Measurements from ENCODE around the gene RPTOR. TPM values are rescaled to one million over a fixed set of nuclear protein-coding genes. Genes with fewer than 3 reads are reported as not detected.

RPTOR gene
- total and polyA plus RNA-seq, 10 of the 15 experiments (the other 5 are each of a cell fraction or from before 2014, with no cell fraction given): 0.18 to 32.1 (median 7.8) TPM

DNA sequence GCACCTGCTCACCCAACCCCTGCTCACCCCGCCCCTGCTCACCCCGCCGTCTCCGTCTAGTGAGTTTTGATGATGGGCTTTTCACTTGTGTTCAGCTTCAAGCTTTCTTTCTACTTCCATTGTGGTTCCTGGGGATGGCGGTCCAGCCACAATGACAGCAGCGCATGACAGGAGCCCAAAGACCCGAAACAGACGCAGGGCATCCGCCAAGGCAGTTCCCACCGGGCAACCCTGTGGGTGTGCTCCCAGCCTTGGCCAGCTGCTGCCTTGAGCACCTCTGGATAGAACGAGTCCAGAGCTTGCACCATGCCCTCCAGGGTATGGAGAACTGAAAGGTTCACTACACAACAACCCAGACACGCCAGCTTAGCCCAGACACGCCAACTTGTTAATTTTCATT lies 354.1 kb downstream of the RPTOR start:
- ChIA-PET RAD21 (ENCODE audit: unreplicated experiment) (interaction anchor here (0.7 to 3.4 kb wide), 8 partner anchors 11 to 471 kb away, joined by 3 to 37 read pairs (median 6); no protein-coding TSS in a partner anchor), CTCF (interaction anchor here (0.8 to 4.3 kb wide), 12 partner anchors 11 to 472 kb away, joined by 3 to 30 read pairs (median 4); no protein-coding TSS in a partner anchor), POLR2A (interaction anchor here (4.2 kb wide), 1 partner anchor 11 kb away, joined by 23 read pairs; no protein-coding TSS in a partner anchor), SMC1A (ENCODE audit: uncharacterized antibody, unreplicated experiment) (interaction anchor here (1.0 to 4.3 kb wide), 6 partner anchors 11 to 471 kb away, joined by 3 to 46 read pairs (median 4); no protein-coding TSS in a partner anchor)
- BruUV-seq (replicated peaks): no TSS peak
- intact Hi-C loops (cut with micrococcal nuclease; ENCODE audit: unreplicated experiment) (loop anchor here (1.0 kb wide), 1 partner anchor 21 kb away; no protein-coding TSS in a partner anchor), in situ Hi-C loops (cut with MboI) (no loop called here)
- no peaks in the 10 kb centered on the region for H3K79me2 ChIP-seq (ENCODE audit: control insufficient read depth, insufficient read depth, low read length)
- FAIRE-seq (no peak), ATAC-seq (no peak), DNase-seq (ENCODE audit: low read depth, low spot score) (no peak)
- H3K4me3 ChIP-seq: no peak overlapping the region
- peaks cover 9 to 15% of the 10 kb centered on the region in 2 experiments for H3K36me3 ChIP-seq (ENCODE audit: control insufficient read depth in 2 of 2, insufficient read depth in 2 of 2, low read length in 1 of 2)
- no peak overlapping the region for H3K4me2 ChIP-seq (ENCODE audit: control insufficient read depth, insufficient read depth)
- H4K20me1 ChIP-seq (ENCODE audit: control insufficient read depth, insufficient read depth): no peaks in the 10 kb centered on the region
- no peak overlapping the region for H3K27ac ChIP-seq (ENCODE audit: control insufficient read depth, insufficient read depth)
- no peaks in the 10 kb centered on the region for H3K9me3 ChIP-seq (replicated peaks; ENCODE audit: control insufficient read depth, insufficient read depth, low read length)
- H2AFZ ChIP-seq (ENCODE audit: control insufficient read depth, low read depth, low read length): no peak overlapping the region
- H3K4me1 ChIP-seq (ENCODE audit: control insufficient read depth, insufficient read depth, low read length): peaks cover 25% of the 10 kb centered on the region
- WGBS (ENCODE audit: insufficient coverage, insufficient replicate concordance, low lambda C conversion rate, missing lambda C conversion rate): 96% methylated on average over 9 of the region's 13 CpGs
- no peaks in the 10 kb centered on the region for H3K27me3 ChIP-seq (replicated peaks in 1 of 2; ENCODE audit: control insufficient read depth in 2 of 2, insufficient read depth in 2 of 2, low read length in 1 of 2)
- no peak overlapping the region for H3K9ac ChIP-seq (ENCODE audit: control insufficient read depth, insufficient read depth, low read length)
- TF ChIP-seq MXI1 (IDR thresholded peaks at IDR 0.05; ENCODE audit: low read depth, low read length) (no peak), ZBED1 (IDR thresholded peaks at IDR 0.05; ENCODE audit: borderline replicate concordance) (no peak), NFYB (IDR thresholded peaks at IDR 0.05; ENCODE audit: insufficient read depth, low read depth, low read length) (no peak), SMARCA5 (IDR thresholded peaks at IDR 0.05) (no peak), NR2F1 (conservative IDR thresholded peaks at IDR 0.05) (no peak), RBBP5 (conservative IDR thresholded peaks at IDR 0.05) (no peak), HDAC2 (IDR thresholded peaks at IDR 0.05) (no peak), SIN3A (IDR thresholded peaks at IDR 0.05; ENCODE audit: low read depth, low read length) (no peak), HDAC6 (IDR thresholded peaks at IDR 0.05; ENCODE audit: unreplicated experiment) (no peak), MYC (IDR thresholded peaks at IDR 0.05; ENCODE audit: insufficient read depth, insufficient read length, insufficient replicate concordance, low read length, severe bottlenecking) (no peak)
- TF ChIP-seq, protein P1, sequence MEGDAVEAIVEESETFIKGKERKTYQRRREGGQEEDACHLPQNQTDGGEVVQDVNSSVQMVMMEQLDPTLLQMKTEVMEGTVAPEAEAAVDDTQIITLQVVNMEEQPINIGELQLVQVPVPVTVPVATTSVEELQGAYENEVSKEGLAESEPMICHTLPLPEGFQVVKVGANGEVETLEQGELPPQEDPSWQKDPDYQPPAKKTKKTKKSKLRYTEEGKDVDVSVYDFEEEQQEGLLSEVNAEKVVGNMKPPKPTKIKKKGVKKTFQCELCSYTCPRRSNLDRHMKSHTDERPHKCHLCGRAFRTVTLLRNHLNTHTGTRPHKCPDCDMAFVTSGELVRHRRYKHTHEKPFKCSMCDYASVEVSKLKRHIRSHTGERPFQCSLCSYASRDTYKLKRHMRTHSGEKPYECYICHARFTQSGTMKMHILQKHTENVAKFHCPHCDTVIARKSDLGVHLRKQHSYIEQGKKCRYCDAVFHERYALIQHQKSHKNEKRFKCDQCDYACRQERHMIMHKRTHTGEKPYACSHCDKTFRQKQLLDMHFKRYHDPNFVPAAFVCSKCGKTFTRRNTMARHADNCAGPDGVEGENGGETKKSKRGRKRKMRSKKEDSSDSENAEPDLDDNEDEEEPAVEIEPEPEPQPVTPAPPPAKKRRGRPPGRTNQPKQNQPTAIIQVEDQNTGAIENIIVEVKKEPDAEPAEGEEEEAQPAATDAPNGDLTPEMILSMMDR (IDR thresholded peaks at IDR 0.05 in 2 of 3, conservative IDR thresholded peaks at IDR 0.05 in 1 of 3; ENCODE audit: control insufficient read depth in 2 of 3, extremely low read depth in 1 of 3, insufficient read depth in 1 of 3, low read depth in 3 of 3, low read length in 3 of 3): no peak
- TF ChIP-seq, protein P2, sequence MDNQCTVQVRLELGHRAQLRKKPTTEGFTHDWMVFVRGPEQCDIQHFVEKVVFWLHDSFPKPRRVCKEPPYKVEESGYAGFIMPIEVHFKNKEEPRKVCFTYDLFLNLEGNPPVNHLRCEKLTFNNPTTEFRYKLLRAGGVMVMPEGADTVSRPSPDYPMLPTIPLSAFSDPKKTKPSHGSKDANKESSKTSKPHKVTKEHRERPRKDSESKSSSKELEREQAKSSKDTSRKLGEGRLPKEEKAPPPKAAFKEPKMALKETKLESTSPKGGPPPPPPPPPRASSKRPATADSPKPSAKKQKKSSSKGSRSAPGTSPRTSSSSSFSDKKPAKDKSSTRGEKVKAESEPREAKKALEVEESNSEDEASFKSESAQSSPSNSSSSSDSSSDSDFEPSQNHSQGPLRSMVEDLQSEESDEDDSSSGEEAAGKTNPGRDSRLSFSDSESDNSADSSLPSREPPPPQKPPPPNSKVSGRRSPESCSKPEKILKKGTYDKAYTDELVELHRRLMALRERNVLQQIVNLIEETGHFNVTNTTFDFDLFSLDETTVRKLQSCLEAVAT (IDR thresholded peaks at IDR 0.05): no peak
- TF ChIP-seq, protein P3, sequence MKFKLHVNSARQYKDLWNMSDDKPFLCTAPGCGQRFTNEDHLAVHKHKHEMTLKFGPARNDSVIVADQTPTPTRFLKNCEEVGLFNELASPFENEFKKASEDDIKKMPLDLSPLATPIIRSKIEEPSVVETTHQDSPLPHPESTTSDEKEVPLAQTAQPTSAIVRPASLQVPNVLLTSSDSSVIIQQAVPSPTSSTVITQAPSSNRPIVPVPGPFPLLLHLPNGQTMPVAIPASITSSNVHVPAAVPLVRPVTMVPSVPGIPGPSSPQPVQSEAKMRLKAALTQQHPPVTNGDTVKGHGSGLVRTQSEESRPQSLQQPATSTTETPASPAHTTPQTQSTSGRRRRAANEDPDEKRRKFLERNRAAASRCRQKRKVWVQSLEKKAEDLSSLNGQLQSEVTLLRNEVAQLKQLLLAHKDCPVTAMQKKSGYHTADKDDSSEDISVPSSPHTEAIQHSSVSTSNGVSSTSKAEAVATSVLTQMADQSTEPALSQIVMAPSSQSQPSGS (IDR thresholded peaks at IDR 0.05; ENCODE audit: low read length): no peak
- TF ChIP-seq, protein P4, sequence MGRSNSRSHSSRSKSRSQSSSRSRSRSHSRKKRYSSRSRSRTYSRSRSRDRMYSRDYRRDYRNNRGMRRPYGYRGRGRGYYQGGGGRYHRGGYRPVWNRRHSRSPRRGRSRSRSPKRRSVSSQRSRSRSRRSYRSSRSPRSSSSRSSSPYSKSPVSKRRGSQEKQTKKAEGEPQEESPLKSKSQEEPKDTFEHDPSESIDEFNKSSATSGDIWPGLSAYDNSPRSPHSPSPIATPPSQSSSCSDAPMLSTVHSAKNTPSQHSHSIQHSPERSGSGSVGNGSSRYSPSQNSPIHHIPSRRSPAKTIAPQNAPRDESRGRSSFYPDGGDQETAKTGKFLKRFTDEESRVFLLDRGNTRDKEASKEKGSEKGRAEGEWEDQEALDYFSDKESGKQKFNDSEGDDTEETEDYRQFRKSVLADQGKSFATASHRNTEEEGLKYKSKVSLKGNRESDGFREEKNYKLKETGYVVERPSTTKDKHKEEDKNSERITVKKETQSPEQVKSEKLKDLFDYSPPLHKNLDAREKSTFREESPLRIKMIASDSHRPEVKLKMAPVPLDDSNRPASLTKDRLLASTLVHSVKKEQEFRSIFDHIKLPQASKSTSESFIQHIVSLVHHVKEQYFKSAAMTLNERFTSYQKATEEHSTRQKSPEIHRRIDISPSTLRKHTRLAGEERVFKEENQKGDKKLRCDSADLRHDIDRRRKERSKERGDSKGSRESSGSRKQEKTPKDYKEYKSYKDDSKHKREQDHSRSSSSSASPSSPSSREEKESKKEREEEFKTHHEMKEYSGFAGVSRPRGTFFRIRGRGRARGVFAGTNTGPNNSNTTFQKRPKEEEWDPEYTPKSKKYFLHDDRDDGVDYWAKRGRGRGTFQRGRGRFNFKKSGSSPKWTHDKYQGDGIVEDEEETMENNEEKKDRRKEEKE (IDR thresholded peaks at IDR 0.05): no peak
- TF ChIP-seq, protein P5, sequence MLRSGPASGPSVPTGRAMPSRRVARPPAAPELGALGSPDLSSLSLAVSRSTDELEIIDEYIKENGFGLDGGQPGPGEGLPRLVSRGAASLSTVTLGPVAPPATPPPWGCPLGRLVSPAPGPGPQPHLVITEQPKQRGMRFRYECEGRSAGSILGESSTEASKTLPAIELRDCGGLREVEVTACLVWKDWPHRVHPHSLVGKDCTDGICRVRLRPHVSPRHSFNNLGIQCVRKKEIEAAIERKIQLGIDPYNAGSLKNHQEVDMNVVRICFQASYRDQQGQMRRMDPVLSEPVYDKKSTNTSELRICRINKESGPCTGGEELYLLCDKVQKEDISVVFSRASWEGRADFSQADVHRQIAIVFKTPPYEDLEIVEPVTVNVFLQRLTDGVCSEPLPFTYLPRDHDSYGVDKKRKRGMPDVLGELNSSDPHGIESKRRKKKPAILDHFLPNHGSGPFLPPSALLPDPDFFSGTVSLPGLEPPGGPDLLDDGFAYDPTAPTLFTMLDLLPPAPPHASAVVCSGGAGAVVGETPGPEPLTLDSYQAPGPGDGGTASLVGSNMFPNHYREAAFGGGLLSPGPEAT (IDR thresholded peaks at IDR 0.05; ENCODE audit: low read depth): no peak
